Body of pancreas (tissue), 4 donors: Measurements from ENCODE around the gene IFNE. TPM values are rescaled to one million over a fixed set of nuclear protein-coding genes. Genes with fewer than 3 reads are reported as not detected.

ENCODE experiments used
- ATAC-seq: fragments of 150-250 bp; one replicate; pipeline ENCODE4 v1.9.1; 2016
- DNase-seq, 4 donors: peaks; one replicate each; pipeline ENCODE4 v3.0.0-alpha.2; 2019
- H3K27ac ChIP-seq, 4 donors: fragments of 200-600 bp; sonication (generic); 1 replicate in 3 of 4; 2 replicates in 1 of 4; pipeline versions ENCODE4 v1.5.1 to v1.6.1; 2016 to 2019; ENCODE audit warnings: mild to moderate bottlenecking in 1 of 4, mixed read lengths in 1 of 4, moderate library complexity in 1 of 4
- H3K27me3 ChIP-seq, 2 donors: fragments of 200-600 bp; sonication (generic); one replicate each; pipeline ENCODE4 v1.6.0; 2016; ENCODE audit warnings: mild to moderate bottlenecking in 1 of 2
- H3K36me3 ChIP-seq, 2 donors: fragments of 200-600 bp; sonication (generic); replicated peaks in 1 of 2; 2 replicates each; pipeline ENCODE4 v1.5.1; 2016; ENCODE audit warnings: low read depth in 2 of 2; ENCODE audit not compliant: insufficient read depth in 1 of 2
- H3K4me1 ChIP-seq: fragments of 200-600 bp; sonication (generic); one replicate; pipeline ENCODE4 v1.6.0; 2016
- H3K4me3 ChIP-seq, 2 donors: fragments of 200-600 bp; sonication (generic); 1 replicate in 1 of 2; 2 replicates in 1 of 2; pipeline ENCODE4 v1.5.1; 2016 to 2019
- H3K9me3 ChIP-seq, 3 donors: fragments of 200-600 bp; sonication (generic); 1 replicate in 2 of 3; 2 replicates in 1 of 3; pipeline ENCODE4 v1.5.1; 2016
- POLR2A ChIP-seq, 3 donors: fragments of 450-650 bp; IDR thresholded peaks; one replicate each; pipeline ENCODE4 v1.6.1; 2016; ENCODE audit warnings: antibody characterized with exemption in 3 of 3, mild to moderate bottlenecking in 2 of 3
- WGBS, 2 donors: methylation state at CpG; one replicate each; pipeline ENCODE4 v1.1.5; 2017; 5-methylcytosine and 5-hydroxymethylcytosine counted together
- intact Hi-C: fragments of 100-400 bp; cut with DNase I; formaldehyde crosslinking; loops from one replicate; pipeline ENCODE4 v1.15.1; 2023
- total RNA-seq, 2 donors: library from RNA; depleted of rRNA; stranded (reverse); fragments of >200 nt; gene quantifications; one replicate each; pipeline ENCODE4 v1.1.0, GENCODE V29; 2016
- TF ChIP-seq, protein P1 (sequence below), 7 experiments: fragments of 450-650 bp in 4 of 7; fragments of 200-600 bp in 3 of 7; sonication (generic) in 3 of 7; IDR thresholded peaks; one replicate each; pipeline ENCODE4 v1.5.1; 2016 to 2019; ENCODE audit warnings: antibody characterized with exemption in 7 of 7

Gene IFNE
- total RNA-seq, 2 donors from 2014 or later: 0.26 TPM; not detected in 1

DNA sequence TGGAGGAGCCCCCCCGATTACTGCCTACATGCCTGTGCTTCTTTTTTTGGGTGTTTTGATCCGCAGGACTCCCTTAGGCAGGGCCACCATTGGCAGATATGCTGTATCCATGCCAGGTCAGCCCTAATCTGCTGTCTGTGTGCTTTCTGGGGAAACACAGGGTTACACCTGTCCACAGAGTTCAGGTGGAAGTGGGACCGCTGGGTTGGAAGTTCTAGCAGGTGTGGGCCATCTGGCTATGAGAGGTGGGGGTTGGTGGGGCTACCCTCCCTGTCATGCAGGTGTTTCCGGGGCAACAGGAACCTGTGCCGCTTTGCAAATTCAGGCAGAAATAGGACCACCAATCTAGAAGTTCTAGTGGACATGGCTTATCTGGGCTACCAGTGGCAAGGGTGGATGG, 17.0 kb downstream of the IFNE start:
- DNase-seq (no peak), ATAC-seq (no peak)
- no peaks in the 10 kb centered on the region for H3K36me3 ChIP-seq
- WGBS, 2 donors: 46 to 59% methylated on average over 4 to 5 of the region's 5 CpGs
- H3K27me3 ChIP-seq: no peaks in the 10 kb centered on the region
- intact Hi-C loops: loop anchor here (5.0 kb wide), 1 partner anchor 322 kb away; no protein-coding TSS in a partner anchor
- no peaks in the 10 kb centered on the region for H3K4me1 ChIP-seq
- H3K27ac ChIP-seq: no peak overlapping the region
- H3K4me3 ChIP-seq: no peak overlapping the region
- no peaks in the 10 kb centered on the region for H3K9me3 ChIP-seq
- TF ChIP-seq POLR2A (IDR thresholded peaks at IDR 0.05): no peak

DNA sequence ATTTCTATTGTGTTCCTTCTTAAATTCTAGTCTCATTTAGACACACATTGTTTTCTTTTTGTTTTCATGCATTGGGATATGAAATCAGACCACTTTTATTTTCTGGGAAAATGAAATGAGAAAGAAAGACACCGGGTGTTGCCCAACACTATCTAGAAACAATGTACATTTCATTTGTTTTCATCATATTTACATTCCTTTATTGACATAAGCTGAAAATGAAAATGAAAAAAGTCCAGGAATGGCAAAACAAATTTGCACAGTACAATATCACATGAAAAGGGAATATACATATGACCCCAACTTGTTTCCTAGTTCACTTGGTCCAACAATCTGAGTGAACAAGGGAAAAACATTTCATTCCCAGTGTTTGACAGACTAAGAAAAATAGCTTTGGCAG, 20.7 kb downstream of the IFNE start:
- no peak for ATAC-seq
- Histone ChIP-seq H3K27me3 (no peaks in the 10 kb centered on the region), H3K27ac (no peak overlapping the region), H3K4me3 (no peak overlapping the region), H3K36me3 (no peaks in the 10 kb centered on the region), H3K4me1 (no peaks in the 10 kb centered on the region), H3K9me3 (no peaks in the 10 kb centered on the region)
- intact Hi-C loops: no loop called here
- 38 to 40% methylated on average over 1 of the region's 1 CpG for WGBS, 2 donors
- no peak for DNase-seq
- no peak for TF ChIP-seq POLR2A (IDR thresholded peaks at IDR 0.05)

DNA sequence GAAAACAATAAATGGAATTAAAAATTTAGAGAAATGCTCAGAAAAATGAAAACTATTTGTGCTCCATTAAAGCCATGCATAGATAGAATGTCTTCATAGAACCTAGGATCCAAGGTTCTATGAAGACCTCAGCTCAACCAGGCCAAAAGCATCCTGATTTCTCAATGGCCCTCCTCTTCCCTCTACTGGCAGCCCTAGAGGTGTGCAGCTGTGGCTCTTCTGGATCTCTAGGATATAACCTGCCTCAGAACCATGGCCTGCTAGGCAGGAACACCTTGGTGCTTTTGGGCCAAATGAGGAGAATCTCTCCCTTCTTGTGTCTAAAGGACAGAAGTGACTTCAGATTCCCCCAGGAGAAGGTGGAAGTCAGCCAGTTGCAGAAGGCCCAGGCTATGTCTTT, 26.8 kb downstream of the IFNE start:
- Histone ChIP-seq H3K9me3 (no peaks in the 10 kb centered on the region), H3K27me3 (no peaks in the 10 kb centered on the region), H3K4me3 (no peak overlapping the region), H3K4me1 (no peaks in the 10 kb centered on the region), H3K36me3 (no peaks in the 10 kb centered on the region), H3K27ac (no peak overlapping the region)
- DNase-seq (peak in 1 of 4 donors; percentile 12), ATAC-seq (peak; percentile 48)
- TF ChIP-seq POLR2A (IDR thresholded peaks at IDR 0.05): no peak
- TF ChIP-seq, protein P1, sequence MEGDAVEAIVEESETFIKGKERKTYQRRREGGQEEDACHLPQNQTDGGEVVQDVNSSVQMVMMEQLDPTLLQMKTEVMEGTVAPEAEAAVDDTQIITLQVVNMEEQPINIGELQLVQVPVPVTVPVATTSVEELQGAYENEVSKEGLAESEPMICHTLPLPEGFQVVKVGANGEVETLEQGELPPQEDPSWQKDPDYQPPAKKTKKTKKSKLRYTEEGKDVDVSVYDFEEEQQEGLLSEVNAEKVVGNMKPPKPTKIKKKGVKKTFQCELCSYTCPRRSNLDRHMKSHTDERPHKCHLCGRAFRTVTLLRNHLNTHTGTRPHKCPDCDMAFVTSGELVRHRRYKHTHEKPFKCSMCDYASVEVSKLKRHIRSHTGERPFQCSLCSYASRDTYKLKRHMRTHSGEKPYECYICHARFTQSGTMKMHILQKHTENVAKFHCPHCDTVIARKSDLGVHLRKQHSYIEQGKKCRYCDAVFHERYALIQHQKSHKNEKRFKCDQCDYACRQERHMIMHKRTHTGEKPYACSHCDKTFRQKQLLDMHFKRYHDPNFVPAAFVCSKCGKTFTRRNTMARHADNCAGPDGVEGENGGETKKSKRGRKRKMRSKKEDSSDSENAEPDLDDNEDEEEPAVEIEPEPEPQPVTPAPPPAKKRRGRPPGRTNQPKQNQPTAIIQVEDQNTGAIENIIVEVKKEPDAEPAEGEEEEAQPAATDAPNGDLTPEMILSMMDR (IDR thresholded peaks at IDR 0.05): peak in 6 of 7 experiments; percentile 20 to 55 (median 40)
- intact Hi-C loops: no loop called here

DNA sequence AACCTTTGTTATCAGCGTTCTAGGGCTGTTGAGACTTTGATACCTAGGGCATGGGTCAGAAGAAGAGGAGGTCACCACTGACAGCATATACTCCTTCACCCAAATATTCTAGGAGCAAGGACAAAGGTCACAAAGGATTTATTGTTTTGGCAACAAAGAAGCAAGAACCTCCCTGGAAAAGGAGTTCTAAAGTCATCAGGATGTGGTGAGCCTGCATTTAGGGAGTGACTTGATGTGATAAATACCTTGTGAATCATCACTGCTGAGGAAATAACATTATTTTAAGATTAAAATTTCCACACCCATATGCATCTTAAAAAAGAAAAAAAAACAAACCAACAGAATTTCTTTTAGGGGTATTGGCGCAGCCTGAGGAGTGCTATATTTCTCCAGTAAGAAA, 28.0 kb downstream of the IFNE start:
- DNase-seq (no peak), ATAC-seq (no peak)
- Histone ChIP-seq H3K27ac (no peak overlapping the region), H3K36me3 (no peaks in the 10 kb centered on the region), H3K9me3 (no peaks in the 10 kb centered on the region), H3K4me1 (no peaks in the 10 kb centered on the region), H3K4me3 (no peak overlapping the region), H3K27me3 (no peaks in the 10 kb centered on the region)
- WGBS, 2 donors: 58 to 67% methylated on average over 2 of the region's 2 CpGs
- intact Hi-C loops: no loop called here
- TF ChIP-seq, protein P1 (IDR thresholded peaks at IDR 0.05): no peak
- no peak for TF ChIP-seq POLR2A (IDR thresholded peaks at IDR 0.05)

DNA sequence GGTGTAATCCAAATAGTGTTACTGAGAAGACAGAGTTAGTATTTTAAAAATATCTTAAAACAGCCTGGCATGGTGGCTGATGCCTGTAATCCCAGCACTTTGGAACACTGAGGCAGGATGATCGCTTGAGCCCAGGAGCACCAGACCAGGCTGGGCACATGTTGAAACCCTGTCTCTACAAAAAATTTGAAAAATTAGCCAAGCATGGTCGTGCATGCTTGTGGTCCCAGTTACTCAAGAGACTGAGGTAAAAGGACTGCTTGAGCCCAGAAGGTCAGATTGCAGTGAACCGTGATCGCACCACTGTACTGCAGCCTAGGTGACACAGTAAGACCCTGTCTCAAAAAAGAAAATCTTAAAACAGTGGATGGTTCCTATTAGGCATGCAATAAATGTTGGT, 29.4 kb downstream of the IFNE start:
- no peak for ATAC-seq

More for the DNA sequence above, 29.4 kb downstream of the IFNE start:
- Histone ChIP-seq H3K36me3 (no peaks in the 10 kb centered on the region), H3K9me3 (no peaks in the 10 kb centered on the region), H3K4me3 (no peak overlapping the region), H3K4me1 (no peaks in the 10 kb centered on the region), H3K27ac (no peak overlapping the region), H3K27me3 (no peaks in the 10 kb centered on the region)
- intact Hi-C loops: no loop called here
- WGBS, 2 donors: 78 to 82% methylated on average over 4 of the region's 4 CpGs
- no peak for TF ChIP-seq POLR2A (IDR thresholded peaks at IDR 0.05)
- TF ChIP-seq, protein P1 (IDR thresholded peaks at IDR 0.05): no peak
- DNase-seq: no peak
